HG02798 (cell line): ENCODE data around the gene OTX1.

Experiments used
- ATAC-seq: cut with Tn5 transposase; IDR thresholded peaks from one replicate; pipeline ENCODE4 v1.9.1; 2021; ENCODE audit warnings: mild to moderate bottlenecking; ENCODE audit not compliant: unreplicated experiment, poor library complexity

OTX1 gene

DNA sequence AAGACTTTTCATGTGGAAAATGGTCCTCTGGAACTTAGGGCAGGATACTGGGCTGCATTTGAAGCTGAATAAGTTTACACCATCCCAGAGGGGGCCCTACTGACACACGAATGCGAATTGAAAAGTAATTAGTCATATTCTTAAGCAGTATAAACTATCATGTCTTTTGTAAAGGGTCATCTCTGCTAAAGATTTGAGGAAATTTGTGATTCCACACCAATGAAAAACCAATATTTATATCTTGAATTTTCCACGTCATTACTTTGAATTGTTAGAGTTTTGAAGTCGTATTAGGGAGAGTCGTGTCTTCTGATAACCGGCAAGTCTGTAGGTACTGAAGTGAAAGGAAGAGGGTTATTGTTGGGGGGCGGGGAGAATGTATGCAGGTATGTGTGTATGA is 4.1 kb upstream of the OTX1 start:
- ATAC-seq, result no peak

DNA sequence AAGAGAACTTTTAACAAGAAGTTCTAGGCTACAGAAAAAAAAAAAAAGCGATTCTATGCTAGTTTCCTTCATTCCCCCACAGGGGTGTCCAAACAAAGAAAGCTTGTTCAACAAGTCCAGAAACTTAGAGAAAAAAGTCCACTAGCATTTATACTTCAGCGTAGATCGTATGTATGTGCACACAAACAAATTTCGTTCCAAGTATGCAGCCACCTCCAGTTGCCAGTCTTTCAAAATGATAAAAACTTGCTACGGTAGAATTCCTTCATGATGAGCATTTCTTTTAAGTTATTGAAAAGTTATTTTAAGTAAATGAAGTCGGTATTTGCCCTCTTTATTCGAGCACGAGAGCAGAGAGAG is 3.7 kb upstream of the OTX1 start:
- no peak for ATAC-seq

DNA sequence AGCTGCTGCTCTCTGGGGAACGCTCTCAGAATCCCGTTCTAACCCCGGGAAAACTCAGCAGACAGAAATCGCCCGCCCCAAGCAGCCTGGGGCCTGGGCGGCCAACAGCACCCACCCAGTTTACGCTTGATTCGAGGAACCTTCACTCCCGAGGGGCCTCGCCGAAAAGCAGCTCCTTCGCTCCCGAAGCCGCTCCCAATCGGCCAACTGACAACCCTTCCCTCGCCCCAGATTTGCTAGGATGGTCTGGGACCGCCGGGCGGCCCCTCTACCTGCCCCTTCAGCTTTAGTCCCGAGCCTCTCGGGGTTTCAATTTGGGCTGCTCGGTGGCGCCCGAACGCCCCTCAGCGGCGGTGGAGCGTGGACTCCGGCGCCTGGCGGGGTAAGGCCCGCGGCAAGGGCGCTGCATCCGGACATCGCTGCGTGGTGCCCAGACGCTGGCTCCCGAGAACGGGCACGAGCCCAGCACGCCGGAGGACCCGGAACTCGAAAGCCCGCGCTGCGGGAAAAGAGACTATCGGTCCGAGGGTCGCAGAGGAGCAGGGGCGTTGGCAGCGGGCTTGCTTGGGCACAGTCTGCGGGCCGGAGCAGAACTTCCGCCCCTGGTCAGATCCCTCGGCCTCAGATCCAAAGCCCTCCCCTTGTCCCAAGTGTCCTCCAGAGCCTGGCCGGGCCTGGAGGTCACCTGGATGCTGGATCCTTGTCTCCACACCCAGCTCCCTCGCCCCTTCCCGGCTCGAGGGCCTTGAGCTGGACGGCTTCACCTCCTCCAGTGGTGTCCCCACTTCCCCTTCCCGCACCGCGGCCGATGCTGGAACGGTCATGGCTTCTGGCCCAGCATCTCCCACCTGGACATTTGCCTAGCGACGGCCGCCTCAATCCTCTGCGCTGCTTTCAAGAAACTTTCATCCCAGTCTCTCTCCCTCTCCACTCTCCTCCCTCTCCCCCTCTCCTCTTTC is 3.0 kb upstream of the OTX1 start:
- no peak for ATAC-seq

DNA sequence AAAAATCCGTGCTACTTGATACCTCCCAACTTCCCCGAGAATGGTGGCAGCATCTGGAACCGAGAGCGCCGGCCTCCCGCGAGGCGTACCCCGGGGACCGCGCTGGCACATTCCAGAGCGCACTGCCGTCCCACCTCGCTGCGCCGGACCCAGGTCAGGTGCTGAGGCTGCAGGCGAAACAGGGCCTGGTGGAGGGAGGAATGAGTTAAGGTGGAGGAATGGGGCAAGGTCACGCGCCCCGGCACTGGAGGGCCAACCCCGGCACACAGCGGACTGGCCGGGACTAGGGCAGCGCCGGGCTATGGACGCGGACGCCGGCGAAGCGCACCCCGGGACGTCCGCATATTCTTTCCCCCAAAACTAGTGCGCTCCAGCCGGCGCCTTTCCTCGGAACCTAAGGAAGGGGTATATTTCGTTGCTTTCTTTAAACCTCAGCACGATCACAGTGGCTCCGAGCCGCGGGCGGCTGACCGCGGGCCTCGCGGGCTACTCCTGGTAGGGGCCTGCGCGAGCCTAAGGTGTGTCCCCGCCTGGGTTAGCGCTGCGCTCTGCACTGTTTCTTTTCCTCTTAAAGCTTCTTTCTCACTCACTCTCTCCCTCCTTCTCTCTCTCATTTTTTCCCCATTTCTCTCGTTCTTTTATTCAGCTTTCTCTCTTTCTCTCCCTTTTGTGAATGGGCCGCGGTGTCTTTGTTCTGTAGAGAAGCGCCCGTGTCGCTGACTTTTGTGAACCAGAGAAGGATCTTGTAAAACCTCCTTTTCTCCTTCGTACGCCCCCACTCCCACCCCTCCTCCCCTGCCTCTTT is 2.1 kb upstream of the OTX1 start:
- ATAC-seq, result no peak

DNA sequence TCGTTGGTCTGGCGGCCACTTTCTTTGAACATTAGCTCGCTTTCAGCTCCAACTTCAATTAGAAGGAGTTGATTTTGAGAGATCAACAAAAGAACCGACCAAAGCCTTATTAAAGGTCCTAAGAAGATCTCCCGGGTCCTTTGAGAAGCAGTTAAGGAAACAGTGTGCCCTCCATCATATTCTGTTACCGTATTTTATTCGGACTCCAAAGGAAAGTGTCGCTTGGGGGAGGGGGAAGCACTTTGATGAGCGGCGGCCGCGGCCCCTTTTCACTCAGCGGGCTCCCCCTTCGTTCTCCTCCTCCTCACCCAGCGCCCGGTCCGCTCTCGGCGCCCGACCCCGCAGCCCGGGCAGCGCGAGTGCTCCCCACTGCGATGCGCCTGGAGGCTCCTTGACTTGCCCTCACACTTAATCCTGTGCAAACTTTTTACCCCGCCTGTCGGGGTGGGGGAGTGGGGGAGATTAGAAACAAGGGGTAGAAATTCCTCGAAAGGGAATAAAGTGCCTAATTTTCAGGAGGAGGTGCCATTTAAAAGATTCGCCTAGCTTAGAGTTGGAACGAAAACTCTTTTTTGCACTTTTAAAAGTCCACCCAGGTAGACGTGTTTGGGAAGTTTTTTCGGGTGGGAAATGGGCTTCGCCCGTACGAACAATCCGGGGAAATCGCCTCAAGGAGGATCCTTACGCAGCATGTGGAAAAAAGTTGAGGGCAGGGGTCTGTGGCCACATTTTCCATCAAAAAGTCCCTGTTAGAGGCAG is 1.2 kb upstream of the OTX1 start:
- no peak for ATAC-seq

DNA sequence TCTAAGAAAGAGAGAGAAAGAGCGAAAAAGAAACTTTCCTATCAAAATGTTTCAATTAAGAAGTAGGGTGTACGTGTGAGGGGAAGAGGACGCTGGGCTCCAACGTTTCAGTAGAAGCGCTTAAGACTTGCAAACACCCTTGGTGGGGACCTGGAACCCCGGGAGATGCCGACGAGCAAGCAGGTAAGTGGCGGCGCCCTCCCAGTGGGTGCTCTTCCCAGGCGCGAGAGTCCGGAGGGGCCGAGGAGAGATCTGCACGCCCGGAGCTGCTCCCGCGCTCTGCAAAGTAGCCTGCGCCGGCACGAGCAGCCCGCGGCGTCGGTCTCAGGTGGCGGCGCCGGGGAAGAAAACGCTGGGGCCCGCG is 678 bp upstream of the OTX1 start:
- ATAC-seq, result peak; percentile 34

DNA sequence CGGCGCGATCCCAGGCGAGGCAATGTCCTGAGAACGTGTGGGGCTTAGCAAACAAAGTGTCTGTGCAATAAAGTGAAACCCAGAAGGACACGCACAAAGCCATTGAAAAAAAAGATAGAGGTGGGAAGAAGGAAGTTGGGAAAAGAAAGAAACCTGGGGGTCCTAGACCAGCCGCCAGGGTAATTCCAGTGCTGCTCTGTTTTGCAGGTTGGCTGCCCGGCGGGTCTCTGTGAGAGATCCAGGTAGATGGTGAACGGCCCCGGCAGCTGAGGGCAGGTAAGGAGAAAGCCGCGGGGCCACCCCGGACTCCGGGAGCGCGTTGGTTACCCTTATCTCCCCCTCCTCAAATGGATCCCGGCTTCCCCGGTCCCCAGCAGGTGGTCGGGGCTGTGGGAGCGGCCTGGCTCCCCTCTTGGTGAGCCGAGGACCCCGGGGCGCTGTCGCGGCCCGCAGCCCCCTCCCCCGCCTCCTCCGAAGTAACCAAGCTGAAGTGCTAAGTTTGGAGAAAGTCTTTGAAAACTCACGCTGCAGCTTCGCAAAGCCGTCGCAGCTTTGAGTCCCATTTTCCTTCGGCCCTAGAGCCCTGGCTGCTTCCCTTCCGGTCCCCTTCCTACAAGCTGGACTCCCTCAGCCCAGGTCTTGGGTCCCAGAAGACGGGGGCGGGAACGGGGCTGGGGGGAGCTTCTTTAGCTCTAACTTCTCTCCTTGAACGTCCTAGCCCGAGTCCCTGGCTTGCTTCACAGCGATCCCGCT is 588 bp downstream of the OTX1 start:
- ATAC-seq, result no peak

DNA sequence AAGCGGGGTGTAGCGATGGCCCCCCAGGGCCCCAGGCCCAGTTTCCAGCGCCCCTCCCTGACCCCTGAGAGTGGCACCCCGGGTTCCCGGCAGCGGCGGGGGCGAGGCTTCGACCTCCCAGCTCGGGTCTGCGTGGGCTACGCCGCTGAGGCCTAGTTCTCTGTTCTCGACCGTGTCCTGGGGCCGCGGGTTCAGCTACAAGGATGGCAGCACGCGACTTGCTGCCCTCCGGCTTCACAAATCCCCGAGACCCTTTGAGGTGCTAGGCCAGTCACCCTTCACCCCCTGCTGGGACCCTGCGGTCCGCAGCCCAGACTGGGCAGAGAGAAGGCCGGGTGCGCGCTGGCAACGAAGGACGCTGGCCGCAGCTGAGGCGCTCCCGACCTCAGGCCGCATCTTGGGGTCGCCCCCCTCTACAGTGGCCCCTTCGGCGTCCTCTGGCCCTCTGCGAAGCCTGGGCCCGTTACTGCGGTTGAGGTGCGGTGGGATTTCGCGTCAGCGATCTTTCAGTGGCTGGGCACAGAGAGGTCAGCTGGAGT is 1.2 kb downstream of the OTX1 start:
- no peak for ATAC-seq

DNA sequence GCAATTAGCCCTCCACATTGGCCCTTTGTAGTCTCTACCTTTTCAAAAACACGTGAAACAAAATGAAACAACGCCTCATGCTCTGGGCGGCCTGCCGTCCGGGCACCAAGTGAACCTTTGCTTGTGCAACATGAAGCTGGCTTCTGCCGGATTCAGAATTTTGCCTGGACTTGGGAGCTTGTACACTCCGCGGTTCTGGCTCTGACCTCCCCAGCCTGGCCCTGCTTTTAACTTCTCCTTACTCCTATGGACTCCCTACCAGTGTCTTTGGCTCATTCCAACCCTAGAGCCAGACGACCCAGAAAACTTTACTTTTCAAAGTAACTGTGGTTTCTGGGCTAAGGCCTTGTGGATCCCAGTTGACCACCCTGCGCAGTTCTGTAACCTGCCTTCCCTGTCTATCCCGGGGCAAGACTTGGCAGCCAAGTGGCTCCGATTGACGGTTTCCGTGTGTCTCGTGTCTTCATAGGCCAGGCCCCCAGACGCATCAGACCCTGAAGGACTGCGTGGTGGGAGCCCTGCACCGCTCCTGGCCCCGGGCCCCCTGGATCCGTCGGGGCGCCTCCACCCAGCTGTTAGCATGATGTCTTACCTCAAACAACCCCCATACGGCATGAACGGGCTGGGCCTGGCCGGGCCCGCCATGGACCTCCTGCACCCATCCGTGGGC is 1.9 kb downstream of the OTX1 start:
- ATAC-seq, result no peak

DNA sequence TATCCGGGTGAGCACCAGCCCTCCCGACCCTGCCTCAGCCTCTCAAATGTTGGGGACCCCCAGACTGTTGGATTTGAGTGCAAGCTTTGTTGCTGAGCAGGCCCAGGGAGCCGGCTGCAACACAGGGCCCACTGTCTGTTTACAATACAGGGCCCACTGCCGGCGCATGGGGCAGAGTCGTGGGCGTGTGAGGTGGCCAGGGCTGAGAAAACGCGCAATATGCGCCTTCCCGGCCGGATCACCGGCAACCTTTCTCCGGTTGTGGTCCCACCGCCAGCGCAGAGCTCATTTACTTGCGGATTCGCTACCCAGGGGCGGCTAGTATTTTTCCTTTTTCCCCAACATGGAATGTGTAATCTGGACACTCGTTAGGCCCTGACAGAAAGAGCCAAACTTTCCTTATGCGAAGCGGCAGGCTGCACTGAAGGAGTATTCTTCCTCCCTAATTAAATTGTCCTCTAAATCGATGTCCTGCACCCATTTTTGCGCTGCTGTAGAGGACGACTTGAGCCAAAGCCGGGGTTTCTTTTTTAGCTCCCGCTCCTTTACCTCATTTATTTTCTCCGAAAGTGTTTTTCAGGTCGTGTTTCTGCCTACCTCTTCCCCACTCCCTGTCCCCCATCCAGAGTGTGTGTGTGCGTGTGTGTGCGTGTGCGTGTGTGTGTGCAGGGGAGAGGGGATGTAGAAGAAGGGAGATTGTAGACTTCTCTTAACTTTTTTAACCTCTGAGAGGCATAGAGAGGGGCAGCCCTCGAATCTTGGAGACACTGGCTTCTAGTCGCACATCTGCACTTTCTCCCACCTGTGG is 2.7 kb downstream of the OTX1 start:
- no peak for ATAC-seq

DNA sequence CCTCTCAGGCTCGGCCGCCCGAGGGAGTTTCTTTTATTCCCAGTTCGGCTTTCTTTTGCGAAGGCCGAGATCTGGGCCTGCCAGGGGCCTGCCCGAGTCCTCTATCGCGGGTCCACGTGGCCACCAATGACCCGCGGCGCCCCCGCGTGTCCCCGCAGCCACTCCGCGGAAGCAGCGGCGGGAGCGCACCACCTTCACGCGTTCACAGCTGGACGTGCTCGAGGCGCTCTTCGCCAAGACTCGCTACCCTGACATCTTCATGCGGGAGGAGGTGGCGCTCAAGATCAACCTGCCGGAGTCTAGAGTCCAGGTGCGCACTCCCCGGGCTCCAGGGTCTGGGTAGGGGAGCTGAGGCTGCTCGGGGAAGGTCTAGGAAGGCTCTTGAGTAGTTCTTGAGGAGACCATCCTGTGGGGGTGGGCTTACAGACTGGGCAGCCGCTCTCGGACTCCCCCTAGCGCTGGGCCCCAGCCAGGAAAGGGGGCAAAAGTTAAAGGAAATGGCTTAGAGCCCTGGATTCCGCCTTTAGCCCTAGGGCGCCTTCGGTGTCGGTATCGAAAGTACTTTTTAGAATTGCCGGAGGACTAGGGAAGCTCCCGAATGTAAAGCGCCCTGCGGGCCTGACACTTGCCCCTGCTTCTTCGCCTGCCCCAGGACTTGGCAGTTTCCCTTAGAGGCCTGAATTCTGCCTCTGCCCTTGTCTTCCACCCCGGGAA is 3.4 kb downstream of the OTX1 start:
- ATAC-seq, result no peak

DNA sequence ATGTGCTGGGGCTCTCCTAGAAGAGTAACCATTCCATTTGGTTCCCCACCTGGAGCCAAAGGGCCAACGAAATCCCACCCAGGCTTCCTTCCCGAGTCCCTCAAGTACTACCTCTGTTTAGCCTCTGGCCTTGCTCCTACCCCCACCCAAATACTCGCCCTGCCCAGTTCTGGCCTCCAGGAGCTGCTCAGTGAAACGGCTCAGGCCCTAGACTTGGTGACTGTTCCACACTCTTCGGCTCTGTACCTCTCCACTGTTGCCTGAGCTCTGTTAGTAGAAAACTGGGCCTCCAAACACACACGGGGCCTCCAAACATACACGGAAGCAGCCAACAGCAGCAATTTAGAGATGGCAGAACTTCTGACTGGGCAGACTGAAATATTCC is 4.2 kb downstream of the OTX1 start:
- no peak for ATAC-seq

DNA sequence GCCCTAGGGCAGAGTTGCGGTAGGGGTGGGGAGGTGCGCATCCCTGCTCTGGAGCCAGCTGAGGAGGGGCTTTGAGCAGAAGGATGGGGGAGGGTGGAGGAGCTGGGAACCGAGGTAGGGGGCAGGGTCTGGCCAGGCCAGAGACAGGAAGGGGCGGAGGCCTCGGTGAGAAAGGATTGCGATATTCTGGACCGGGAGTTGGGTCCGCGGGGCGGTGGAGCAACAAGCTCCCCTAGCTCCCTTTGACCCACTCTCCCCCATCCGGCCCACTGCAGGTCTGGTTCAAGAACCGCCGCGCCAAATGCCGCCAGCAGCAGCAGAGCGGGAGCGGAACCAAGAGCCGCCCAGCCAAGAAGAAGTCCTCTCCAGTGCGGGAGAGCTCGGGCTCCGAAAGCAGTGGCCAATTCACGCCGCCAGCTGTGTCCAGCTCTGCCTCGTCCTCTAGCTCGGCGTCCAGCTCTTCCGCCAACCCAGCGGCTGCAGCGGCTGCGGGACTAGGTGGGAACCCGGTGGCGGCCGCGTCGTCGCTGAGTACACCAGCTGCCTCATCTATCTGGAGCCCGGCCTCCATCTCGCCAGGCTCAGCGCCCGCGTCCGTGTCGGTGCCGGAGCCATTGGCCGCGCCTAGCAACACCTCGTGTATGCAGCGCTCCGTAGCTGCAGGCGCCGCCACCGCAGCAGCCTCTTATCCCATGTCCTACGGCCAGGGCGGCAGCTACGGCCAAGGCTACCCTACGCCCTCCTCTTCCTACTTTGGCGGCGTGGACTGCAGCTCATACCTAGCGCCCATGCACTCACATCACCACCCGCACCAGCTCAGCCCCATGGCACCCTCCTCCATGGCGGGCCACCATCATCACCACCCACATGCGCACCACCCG is 4.8 kb downstream of the OTX1 start:
- ATAC-seq, result no peak

DNA sequence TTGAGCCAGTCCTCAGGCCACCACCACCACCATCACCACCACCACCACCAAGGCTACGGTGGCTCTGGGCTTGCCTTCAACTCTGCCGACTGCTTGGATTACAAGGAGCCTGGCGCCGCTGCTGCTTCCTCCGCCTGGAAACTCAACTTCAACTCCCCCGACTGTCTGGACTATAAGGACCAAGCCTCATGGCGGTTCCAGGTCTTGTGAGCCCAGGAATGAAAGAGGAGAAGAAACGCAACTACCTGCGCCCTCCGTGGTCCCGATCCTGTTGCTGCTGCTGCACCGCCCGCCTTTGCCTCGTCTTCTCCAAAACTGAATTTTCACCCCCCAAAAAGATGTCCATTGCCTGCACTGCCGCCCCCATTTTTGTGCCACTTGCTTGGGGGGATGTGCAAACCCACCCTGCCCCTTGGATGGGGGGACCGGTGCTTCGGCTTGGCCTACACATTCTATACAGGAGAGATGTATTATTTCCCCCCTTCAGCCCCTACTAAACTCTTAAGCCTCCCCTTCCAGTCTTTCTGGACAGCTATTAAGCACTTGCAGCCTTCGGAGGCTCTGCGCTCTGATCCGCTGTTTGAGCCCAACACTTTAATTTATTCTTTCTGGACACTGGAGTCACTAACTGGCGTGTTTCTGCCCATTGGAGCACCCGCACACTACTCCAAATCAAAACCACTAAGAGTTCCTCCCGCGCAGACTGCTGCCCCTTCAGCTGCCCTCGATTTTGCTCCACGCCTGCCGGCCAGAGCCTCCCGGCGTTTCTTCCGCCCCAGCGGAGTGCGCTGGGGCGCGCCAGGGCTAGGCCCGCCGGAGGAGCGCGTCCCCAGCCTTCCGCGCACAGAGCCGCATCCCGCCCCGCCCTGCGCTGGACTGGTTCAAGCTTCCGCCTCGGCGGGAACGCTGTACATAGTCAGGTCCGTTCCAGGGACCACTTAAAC is 5.7 kb downstream of the OTX1 start:
- ATAC-seq, result no peak

DNA sequence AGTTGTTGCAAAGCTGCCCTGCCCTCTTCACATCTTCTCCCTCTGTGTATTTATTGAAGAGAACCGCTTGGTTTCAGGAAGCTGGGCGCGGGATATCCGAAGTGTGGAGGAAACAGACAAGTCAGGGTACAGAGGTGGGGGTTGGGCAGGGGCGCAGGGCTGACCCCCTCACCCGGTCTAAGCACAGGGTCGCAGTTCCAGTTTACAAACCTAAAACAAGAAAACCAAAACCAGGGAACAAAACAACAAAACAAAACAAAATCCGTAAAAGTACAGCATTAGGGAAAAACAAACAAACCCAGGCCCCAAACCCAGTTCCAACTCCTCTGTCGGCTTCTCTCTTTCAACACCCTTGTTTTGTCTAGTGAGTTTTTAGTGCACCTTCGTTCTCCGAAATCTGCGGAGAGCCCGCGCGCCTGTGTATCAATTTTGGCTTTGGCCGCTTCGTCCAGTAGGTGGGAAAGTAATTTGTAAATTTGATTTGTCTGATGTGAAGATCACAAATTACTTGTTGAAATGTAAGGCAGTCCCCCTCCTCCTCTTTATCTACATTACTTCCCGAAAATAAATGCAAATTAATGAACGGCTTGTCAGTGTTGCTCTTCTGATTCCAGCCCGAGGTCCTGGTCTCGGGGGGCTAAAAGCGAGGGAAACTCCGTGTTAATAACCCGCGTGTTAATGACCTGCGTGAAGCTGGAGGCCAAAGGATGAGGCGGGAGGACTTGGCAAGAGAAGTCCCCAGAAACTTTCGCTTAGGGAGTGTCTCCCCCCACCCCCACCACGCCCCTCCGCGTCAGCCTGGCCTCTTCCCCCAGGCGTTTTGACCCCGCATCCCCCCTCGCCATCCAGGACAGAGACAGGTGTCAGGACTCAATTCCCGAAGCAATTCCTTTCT is 6.9 kb downstream of the OTX1 start:
- no peak for ATAC-seq
